GM21528 (cell line): ENCODE results near the gene NRAP.
"Not testable (repeated sequence)": the region's sequence is repeated elsewhere in the genome, so short reads cannot be mapped to it uniquely, and the experiment has no call there.

Experiments
- ATAC-seq: cut with Tn5 transposase; IDR thresholded peaks from one replicate; pipeline ENCODE4 v1.9.1; 2021; ENCODE audit warnings: mild to moderate bottlenecking, moderate library complexity; ENCODE audit not compliant: unreplicated experiment, low FRiP score

The NRAP gene

GRCh38 chr10:113681533-113682470 is 18.0 kb upstream of the NRAP start:
- ATAC-seq = peak; percentile 61

DNA sequence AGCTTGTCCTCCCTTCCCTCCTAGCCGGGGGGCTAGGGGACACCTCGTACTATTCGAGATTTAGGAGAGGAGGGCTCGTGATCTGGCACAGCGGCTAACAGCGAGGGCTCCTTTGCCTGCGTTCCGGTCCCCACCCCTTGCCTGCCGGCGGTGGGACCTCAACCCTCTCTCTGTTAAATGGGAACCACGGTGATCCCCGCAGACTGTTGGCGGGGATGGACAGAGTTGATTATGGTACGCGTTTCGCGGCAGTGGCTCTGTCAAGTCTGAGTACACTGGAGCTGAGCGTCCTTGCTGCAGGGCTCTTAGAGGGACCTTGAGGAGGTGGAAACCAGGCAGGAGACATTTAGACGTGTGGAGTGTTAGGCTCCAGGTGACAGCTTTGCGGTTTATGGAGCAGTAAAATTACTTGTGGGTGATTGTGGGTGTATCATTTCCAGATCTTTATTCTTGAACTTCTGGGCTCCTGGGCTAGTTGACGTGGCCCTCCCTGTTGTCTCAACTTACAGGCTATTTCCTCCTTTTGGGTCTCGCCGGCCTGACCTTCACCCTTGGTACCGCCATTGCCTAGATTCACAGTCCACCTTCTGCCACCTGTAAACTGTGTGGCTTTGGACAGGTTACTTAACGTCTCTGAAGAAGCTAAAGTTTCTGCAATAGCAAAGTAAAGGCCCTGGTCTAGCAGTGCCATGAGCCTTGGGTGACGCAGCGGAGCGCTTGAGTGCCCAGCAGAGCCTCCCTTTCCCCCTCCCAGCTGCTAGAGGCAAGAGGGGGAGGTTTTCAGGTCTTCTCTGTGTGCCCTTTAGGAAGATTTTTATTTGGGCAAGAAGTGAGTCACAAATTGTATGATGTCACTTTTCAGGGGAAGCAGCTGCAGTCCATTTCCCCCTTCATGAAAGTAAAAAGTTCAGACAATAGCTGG is 16.6 kb upstream of the NRAP start:
- peak; percentile 22 for ATAC-seq

- peak; percentile 71 for ATAC-seq
These were observed 15.8 kb upstream of the NRAP start, which contains the start of gene CASP7 for GRCh38 chr10:113679463-113680189. TSS of gene CASP7 (plus strand) at chr10:113679912. CDS start at chr10:113697494, 17,582 bp downstream.

DNA sequence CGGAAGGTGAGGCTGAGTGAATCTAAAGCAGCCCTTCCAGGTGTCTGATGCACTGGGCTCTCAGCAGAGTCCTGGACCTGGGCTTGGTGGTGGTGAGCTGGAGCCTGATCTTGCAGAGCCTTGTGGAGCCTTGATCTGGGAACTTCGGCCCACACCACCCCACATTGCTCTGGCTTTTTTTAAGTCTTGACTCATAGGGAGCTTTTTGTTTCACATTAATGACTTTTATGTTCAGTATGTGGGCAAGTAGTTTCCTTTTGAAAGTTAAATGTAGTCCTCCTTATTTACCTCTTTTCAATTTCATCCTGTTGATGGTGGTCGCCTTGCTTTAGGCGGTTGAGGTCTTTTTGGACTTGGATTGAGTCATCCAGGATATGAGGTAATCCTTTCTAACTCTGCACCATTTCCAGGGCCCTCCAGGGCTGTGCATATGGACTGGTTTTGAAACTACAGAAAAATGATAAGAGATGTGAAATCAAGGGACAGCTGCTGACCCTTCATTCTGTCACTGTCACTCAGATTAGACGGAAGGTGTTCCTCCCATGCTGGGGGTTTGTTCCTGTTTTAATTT is 2.9 kb upstream of the NRAP start:
- peak; percentile 79 for ATAC-seq

- ATAC-seq = no peak
These were observed 2.0 kb upstream of the NRAP start for GRCh38 chr10:113665806-113666354.

GRCh38 chr10:113665352-113665751 is 1.5 kb upstream of the NRAP start:
- ATAC-seq = no peak

- ATAC-seq = no peak
These were observed 699 bp downstream of the NRAP start for GRCh38 chr10:113663142-113663541.

DNA sequence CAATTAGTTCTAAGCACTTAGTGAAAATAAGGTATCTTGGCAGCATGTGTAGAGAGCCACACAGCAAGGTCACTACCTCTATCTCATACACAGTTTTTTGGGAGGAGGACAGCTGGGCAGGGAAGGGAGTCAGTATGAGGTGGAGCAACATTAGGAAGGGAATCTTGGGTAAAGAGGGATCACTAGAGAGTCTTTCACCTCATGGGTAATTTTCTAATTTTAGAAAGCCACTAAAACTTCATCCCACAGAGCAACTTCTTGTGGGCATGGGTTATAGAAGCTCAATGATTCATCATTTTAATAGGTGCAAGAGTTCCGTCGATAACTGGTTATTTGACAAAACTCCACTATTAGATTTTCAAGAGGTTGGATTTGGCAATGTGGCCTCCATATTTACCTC is 2.5 kb downstream of the NRAP start:
- ATAC-seq = no peak

DNA sequence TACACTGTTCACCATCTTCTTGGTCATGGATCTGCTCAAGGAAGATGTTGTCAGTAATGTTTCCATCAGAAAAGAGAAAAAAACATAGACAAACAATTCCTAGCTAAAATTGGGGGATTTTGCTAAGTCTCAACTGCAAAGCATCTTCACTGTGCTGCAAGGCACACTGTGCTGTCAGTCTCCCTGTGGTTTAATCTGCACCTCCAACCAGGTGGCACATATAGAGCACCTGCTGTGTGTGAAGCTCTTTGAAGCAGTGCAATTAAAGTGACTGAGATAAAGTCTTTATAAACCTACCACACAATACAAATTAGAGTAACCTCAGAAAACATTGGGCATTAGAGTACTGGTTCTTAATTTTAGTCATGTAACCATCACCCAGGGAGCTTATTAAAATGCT is 6.3 kb downstream of the NRAP start:
- ATAC-seq = no peak

- ATAC-seq = no peak
These were observed 6.9 kb downstream of the NRAP start for GRCh38 chr10:113656896-113657295.

GRCh38 chr10:113652456-113652855 is 11.4 kb downstream of the NRAP start:
- not testable (repeated sequence) for ATAC-seq

DNA sequence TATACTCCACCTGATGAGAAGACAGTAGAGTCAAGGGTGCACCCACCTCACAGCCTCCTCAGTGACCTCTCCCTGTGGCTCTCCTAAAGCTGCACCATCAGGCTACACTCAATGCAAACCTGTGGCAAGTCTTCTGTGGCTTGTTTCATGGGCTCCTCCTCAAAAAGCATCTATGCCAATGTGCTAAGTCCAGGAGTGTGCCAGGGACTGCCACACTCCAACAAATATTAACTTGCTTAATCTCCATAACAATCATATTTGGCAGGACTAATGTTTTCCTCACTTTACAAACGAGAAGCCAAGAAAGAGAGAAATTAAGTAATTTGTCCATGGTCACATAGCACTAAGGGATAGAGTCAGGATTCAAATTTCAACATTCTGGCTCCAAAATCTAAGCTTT is 11.9 kb downstream of the NRAP start:
- no peak for ATAC-seq

- no peak for ATAC-seq
These were observed 12.8 kb downstream of the NRAP start for GRCh38 chr10:113651021-113651420.

DNA sequence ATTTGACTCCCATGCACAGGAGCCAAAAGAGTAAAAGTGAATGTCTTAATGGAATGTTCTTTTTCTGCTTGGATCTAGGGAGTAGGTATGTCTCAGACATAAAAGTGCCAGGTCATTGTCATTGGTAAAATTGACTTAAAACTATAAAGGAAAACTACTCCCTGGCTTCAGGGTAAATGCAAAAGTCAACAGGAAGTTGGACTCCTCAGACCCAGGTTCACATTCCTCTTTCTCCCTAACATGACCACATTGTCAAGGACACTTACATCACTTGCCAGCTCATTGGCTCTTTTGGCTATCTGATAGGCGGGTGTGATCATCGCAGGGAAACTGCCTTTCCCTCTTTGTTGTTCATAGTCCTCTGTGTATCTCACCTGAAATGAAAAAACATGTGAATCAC is 13.7 kb downstream of the NRAP start:
- no peak for ATAC-seq

- no peak for ATAC-seq
These were observed 15.4 kb downstream of the NRAP start for GRCh38 chr10:113648478-113648877.

- no peak for ATAC-seq
These were observed 16.0 kb downstream of the NRAP start for GRCh38 chr10:113647812-113648211.

GRCh38 chr10:113646336-113647201 is 17.3 kb downstream of the NRAP start:
- no peak for ATAC-seq

DNA sequence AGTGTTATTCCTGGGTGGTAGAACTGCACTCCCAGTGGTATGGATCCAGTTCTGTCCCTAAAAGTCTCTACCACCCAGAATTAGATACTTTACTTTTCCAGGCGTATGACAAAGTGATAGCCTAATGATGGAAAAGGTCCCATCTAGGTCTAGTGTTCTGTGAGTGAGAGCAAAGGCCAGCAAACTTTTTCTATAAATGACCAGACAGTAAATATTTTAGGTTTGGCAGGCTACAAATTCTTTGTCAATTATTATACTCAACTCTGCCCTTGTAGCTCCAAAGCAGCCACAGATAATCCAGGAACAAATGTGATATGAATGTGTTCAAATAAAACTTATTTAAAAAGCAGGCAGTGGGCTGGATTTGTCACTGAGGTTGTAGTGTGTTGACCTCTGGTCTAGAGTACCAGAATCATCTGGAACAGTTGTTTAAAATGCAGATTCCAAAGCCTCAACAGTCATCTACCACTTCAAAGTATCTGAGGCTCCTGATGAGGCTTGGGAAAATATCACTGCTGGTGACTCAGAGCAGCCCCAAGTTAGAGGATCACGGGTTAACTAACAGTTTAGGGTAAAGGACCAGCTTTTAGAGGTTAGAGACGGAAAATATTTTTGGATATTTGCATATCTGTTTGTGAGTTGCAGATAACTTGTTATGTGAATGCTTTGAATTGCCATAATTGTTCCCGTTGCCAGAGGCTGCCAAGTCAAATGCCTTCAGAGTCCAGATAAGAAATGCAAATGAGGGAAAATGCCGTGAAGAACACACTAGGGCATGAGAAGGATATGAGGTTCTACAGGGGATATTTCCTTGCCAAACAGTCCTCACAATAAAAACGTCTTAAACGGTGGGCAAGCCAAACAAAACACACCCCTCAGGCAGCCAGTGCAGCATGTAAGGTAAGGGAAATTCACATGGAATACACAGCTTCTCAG is 19.4 kb downstream of the NRAP start:
- no peak for ATAC-seq
